Neural cell (in vitro differentiated cells): Measurements from ENCODE around the gene TNIP2. TPM values are rescaled to one million over a fixed set of nuclear protein-coding genes. Genes with fewer than 3 reads are reported as not detected.

Source experiments
- H2AFZ ChIP-seq: fragments of 200-600, 300-800 bp; sonication (generic), shearing (Covaris generic); 2 replicates; pipeline ENCODE4 v1.6.0; 2014; ENCODE audit warnings: low read depth, mild to moderate bottlenecking, antibody characterized with exemption, low read length, moderate library complexity
- H3F3A ChIP-seq: fragments of 200-600 bp; shearing (Covaris generic); 2 replicates; pipeline ENCODE4 v1.6.1; 2016; ENCODE audit warnings: mild to moderate bottlenecking, moderate library complexity, mixed read lengths, antibody characterized with exemption, low read length; ENCODE audit not compliant: insufficient read depth, poor library complexity, severe bottlenecking
- H3K27ac ChIP-seq: fragments of 200-600, 300-800 bp; sonication (generic), shearing (Covaris generic); 2 replicates; pipeline ENCODE4 v1.5.1; 2014; ENCODE audit warnings: mild to moderate bottlenecking, low read length, moderate library complexity
- H3K27me3 ChIP-seq: fragments of 300-800, 200-600 bp; sonication (generic), shearing (Covaris generic); 2 replicates; pipeline ENCODE4 v1.6.0; 2014; ENCODE audit warnings: mild to moderate bottlenecking, low read depth, low read length, moderate library complexity; ENCODE audit not compliant: insufficient read depth
- H3K36me3 ChIP-seq: fragments of 300-800, 200-600 bp; sonication (generic), shearing (Covaris generic); 2 replicates; pipeline ENCODE4 v1.5.1; 2014; ENCODE audit warnings: mild to moderate bottlenecking, antibody characterized with exemption, low read length, moderate library complexity; ENCODE audit not compliant: insufficient read depth
- H3K4me2 ChIP-seq: fragments of 300-800, 200-600 bp; sonication (generic), shearing (Covaris generic); 2 replicates; pipeline ENCODE4 v1.6.0; 2014; ENCODE audit warnings: mild to moderate bottlenecking, low read length
- H3K4me3 ChIP-seq: fragments of 300-800, 200-600 bp; sonication (generic), shearing (Covaris generic); 2 replicates; pipeline ENCODE4 v1.5.1; 2014; ENCODE audit warnings: mild to moderate bottlenecking, low read length, moderate library complexity
- H3K79me2 ChIP-seq: fragments of 200-600 bp; shearing (Covaris generic); replicated peaks from 2 replicates; pipeline ENCODE4 v1.6.0; 2014; ENCODE audit warnings: mild to moderate bottlenecking, low read length, moderate library complexity; ENCODE audit not compliant: insufficient read depth
- H3K9ac ChIP-seq: fragments of 300-800, 200-600 bp; sonication (generic), shearing (Covaris generic); 2 replicates; pipeline ENCODE4 v1.6.1; 2016; ENCODE audit warnings: mild to moderate bottlenecking, low read length, mixed read lengths
- H3K9me2 ChIP-seq: fragments of 200-600 bp; shearing (Covaris generic); 2 replicates; pipeline ENCODE4 v1.6.1; 2016; ENCODE audit warnings: mild to moderate bottlenecking, low read length, mixed read lengths; ENCODE audit not compliant: insufficient read depth
- H3K9me3 ChIP-seq: fragments of 200-600, 300-800 bp; sonication (generic), shearing (Covaris generic); 2 replicates; pipeline ENCODE4 v1.6.1; 2016; ENCODE audit warnings: mild to moderate bottlenecking, mixed run types, low read length, moderate library complexity, mixed read lengths
- H4K20me1 ChIP-seq: fragments of 200-600 bp; shearing (Covaris generic); 2 replicates; pipeline ENCODE4 v1.6.1; 2016; ENCODE audit warnings: mild to moderate bottlenecking, mixed run types; ENCODE audit not compliant: insufficient read depth
- CTCF ChIP-seq: fragments of 450-650 bp; IDR thresholded peaks from 2 replicates; pipeline ENCODE4 v1.5.1; 2014; ENCODE audit warnings: antibody characterized with exemption, mild to moderate bottlenecking, moderate library complexity; ENCODE audit not compliant: poor library complexity, severe bottlenecking
- EP300 ChIP-seq: fragments of 450-650 bp; conservative IDR thresholded peaks from 2 replicates; pipeline ENCODE4 v1.6.1; 2014; ENCODE audit warnings: antibody characterized with exemption, mild to moderate bottlenecking, moderate library complexity; ENCODE audit not compliant: poor library complexity, severe bottlenecking
- EZH2 ChIP-seq: fragments of 200-600, 300-800 bp; shearing (Covaris generic), sonication (generic); IDR thresholded peaks from 2 replicates; pipeline ENCODE4 v1.6.1; 2014; ENCODE audit warnings: antibody characterized with exemption, low read length, borderline replicate concordance, mild to moderate bottlenecking; ENCODE audit not compliant: insufficient read depth, poor library complexity, severe bottlenecking
- MXI1 ChIP-seq: fragments of 450-650 bp; conservative IDR thresholded peaks from 2 replicates; pipeline ENCODE4 v1.6.1; 2014; ENCODE audit warnings: antibody characterized with exemption, mild to moderate bottlenecking; ENCODE audit not compliant: poor library complexity, severe bottlenecking
- POLR2AphosphoS5 ChIP-seq: IDR thresholded peaks from 2 replicates; pipeline ENCODE4 v1.6.1; 2012
- RAD21 ChIP-seq: fragments of 450-650 bp; conservative IDR thresholded peaks from 2 replicates; pipeline ENCODE4 v1.6.1; 2014; ENCODE audit warnings: antibody characterized with exemption, mild to moderate bottlenecking, moderate library complexity
- REST ChIP-seq: IDR thresholded peaks from 2 replicates; pipeline ENCODE4 v1.6.1; 2012; ENCODE audit warnings: borderline replicate concordance
- SMC3 ChIP-seq: fragments of 450-650 bp; conservative IDR thresholded peaks from 2 replicates; pipeline ENCODE4 v1.6.1; 2014; ENCODE audit warnings: antibody characterized with exemption, mild to moderate bottlenecking, moderate library complexity; ENCODE audit not compliant: poor library complexity
- TAF1 ChIP-seq: IDR thresholded peaks from 2 replicates; pipeline ENCODE4 v1.6.1; 2012; ENCODE audit warnings: low read depth
- polyA plus RNA-seq: library from polyadenylated mRNA; depleted of rRNA; stranded (reverse); fragments of >200 nt; gene quantifications from 2 replicates; pipeline ENCODE4 v1.2.3, GENCODE V29; 2014

The TNIP2 gene
- polyA plus RNA-seq, 1 donor from 2014 or later = 13.0 TPM

GRCh38 chr4:2768124-2768523, 12.0 kb upstream of the TNIP2 start:
- H3K27me3 ChIP-seq = no peaks in the 10 kb centered on the region
- H3K9me2 ChIP-seq = no peaks in the 10 kb centered on the region
- H2AFZ ChIP-seq = no peak overlapping the region
- H3K9ac ChIP-seq = no peak overlapping the region
- H3K4me3 ChIP-seq = no peak overlapping the region
- TF ChIP-seq POLR2AphosphoS5 = no peak
- TF ChIP-seq TAF1 = no peak
- TF ChIP-seq REST = no peak
- TF ChIP-seq EP300 = no peak
- TF ChIP-seq SMC3 = no peak
- TF ChIP-seq EZH2 = no peak
- TF ChIP-seq MXI1 = no peak
- TF ChIP-seq CTCF = no peak
- TF ChIP-seq RAD21 = no peak
- H3F3A ChIP-seq = no peaks in the 10 kb centered on the region
- no peaks in the 10 kb centered on the region for H3K79me2 ChIP-seq
- no peaks in the 10 kb centered on the region for H3K9me3 ChIP-seq
- no peak overlapping the region for H3K4me2 ChIP-seq
- no peaks in the 10 kb centered on the region for H3K36me3 ChIP-seq
- no peak overlapping the region for H3K27ac ChIP-seq
- H4K20me1 ChIP-seq = no peaks in the 10 kb centered on the region

- Histone ChIP-seq H2AFZ (no peak overlapping the region), H3K79me2 (no peaks in the 10 kb centered on the region), H3K9me2 (no peaks in the 10 kb centered on the region), H3K9ac (no peak overlapping the region), H3K9me3 (no peaks in the 10 kb centered on the region), H3K4me2 (no peak overlapping the region), H3F3A (no peaks in the 10 kb centered on the region), H3K27ac (no peak overlapping the region), H3K27me3 (no peaks in the 10 kb centered on the region), H4K20me1 (no peaks in the 10 kb centered on the region), H3K4me3 (no peak overlapping the region), H3K36me3 (no peaks in the 10 kb centered on the region)
- no peak for TF ChIP-seq POLR2AphosphoS5
These were observed 11.6 kb upstream of the TNIP2 start for GRCh38 chr4:2767705-2768074.

- H3K4me2 ChIP-seq = no peak overlapping the region
- no peaks in the 10 kb centered on the region for H3K27me3 ChIP-seq
- H3K27ac ChIP-seq = no peak overlapping the region
- no peak overlapping the region for H2AFZ ChIP-seq
- H3K9me2 ChIP-seq = no peaks in the 10 kb centered on the region
- H3K9me3 ChIP-seq = no peaks in the 10 kb centered on the region
- H3K36me3 ChIP-seq = no peaks in the 10 kb centered on the region
- H4K20me1 ChIP-seq = no peaks in the 10 kb centered on the region
- H3F3A ChIP-seq = no peaks in the 10 kb centered on the region
- TF ChIP-seq SMC3 = no peak
- no peak for TF ChIP-seq REST
- no peak for TF ChIP-seq CTCF
- TF ChIP-seq TAF1 = no peak
- no peak for TF ChIP-seq EP300
- no peak for TF ChIP-seq EZH2
- no peak for TF ChIP-seq POLR2AphosphoS5
- TF ChIP-seq RAD21 = no peak
- no peaks in the 10 kb centered on the region for H3K79me2 ChIP-seq
- no peak overlapping the region for H3K4me3 ChIP-seq
- no peak overlapping the region for H3K9ac ChIP-seq
These were observed 11.0 kb upstream of the TNIP2 start for GRCh38 chr4:2767046-2767704.
